ENCODE measurements around the gene PCSK9.

Gene PCSK9

DNA sequence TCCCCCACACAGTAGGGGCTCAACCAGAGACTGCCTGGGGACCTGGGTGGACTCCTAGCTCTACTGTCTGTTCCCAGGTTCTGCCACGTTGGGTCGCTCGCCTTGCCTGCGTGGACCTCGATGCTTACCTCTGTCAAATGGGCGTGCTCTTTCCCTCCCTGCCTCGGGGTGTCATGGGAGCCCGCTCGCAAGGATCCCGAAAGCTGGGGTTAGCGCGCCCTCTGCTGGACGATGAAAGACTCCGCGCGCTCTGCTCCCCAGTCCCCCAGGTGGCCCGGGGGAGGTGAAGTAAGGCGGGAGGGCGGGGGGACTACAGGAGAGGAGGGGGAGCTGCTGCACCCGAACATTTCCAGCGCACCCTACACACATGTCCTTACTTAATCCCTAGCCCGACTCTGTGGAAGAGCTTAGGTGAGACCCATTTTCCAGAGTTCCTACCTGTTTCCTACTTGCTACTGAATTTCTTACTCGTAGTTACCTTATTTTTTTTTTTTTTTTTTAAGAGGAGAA is 42.9 kb upstream of the PCSK9 start:
- no peak overlapping the region for H3K27ac ChIP-seq
- H3K36me3 ChIP-seq: no peaks in the 10 kb centered on the region
- no peak overlapping the region for H3K4me3 ChIP-seq
- H3K9me3 ChIP-seq (replicated peaks in 1 of 11): 0 out of 22 replicates have a peak, but pooled peaks cover 0 to 4% (median 0%) of the 10 kb centered on the region in 11 experiments
- no peak overlapping the region for H3K9ac ChIP-seq
- no peaks in the 10 kb centered on the region; a peak in 1 of 22 replicates for H4K20me1 ChIP-seq
- TF ChIP-seq Cebpa-rat (IDR thresholded peaks at IDR 0.05): no peak
- H3K27me3 ChIP-seq: peaks cover 31 to 47% (median 44%) of the 10 kb centered on the region in 11 experiments
- peak overlapping the region in 2 of 11 experiments; percentile 23 to 39; a peak in 1 of 22 replicates for H3K4me2 ChIP-seq
- H3K4me1 ChIP-seq: peaks cover 0 to 9% (median 0%) of the 10 kb centered on the region in 10 experiments; a peak in 7 of 20 replicates

DNA sequence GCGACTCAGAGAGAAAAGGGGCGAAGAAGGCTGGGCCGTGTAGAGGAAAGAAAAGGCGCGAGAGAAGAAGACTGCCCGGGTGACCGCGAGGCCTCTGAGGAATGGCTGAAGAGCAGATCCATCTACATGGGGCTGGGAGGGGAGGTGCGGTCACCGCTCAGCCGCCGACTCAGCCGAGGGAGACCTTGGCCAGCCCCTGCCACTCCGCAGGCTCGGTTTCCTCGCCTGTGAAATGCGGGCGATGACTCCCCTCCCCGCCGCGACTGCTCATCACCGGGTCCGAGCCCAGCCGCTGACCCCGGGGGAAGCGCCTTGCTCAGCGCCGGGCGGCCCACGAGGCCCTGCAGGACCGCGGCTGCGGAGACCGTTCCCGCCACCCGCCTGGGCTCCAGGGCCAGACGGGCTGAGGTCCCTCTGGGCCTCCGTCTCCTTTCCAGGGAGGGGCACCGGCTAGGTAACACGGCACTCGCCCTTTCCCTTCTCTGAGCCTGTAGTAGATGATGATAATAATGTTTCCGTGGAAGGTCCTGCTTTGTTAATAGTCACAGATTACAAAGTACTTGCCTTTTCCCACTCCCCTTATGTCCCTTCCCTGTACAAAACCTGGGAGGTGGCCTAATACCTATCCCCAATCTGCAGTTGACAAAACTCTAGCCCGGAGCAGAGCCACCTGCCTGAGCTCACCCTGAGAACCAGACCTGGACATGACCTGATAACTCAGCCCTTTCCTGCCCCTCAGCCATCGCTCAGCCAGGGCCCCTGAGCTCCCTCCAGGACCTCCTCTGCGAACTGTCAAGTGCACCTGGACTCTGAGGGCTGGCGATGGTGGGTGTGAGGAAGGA is 42.3 kb upstream of the PCSK9 start:
- Histone ChIP-seq H3K4me2 (no peak overlapping the region), H4K20me1 (no peaks in the 10 kb centered on the region; a peak in 1 of 22 replicates), H3K9ac (no peak overlapping the region), H3K27me3 (peaks cover 31 to 47% (median 44%) of the 10 kb centered on the region in 11 experiments), H3K4me1 (peaks cover 0 to 9% (median 0%) of the 10 kb centered on the region in 10 experiments; a peak in 7 of 20 replicates), H3K4me3 (no peak overlapping the region), H3K36me3 (no peaks in the 10 kb centered on the region), H3K27ac (no peak overlapping the region), H3K9me3 (replicated peaks in 1 of 11) (0 out of 22 replicates have a peak, but pooled peaks cover 0 to 4% (median 0%) of the 10 kb centered on the region in 11 experiments)
- no peak for TF ChIP-seq Cebpa-rat (IDR thresholded peaks at IDR 0.05)

DNA sequence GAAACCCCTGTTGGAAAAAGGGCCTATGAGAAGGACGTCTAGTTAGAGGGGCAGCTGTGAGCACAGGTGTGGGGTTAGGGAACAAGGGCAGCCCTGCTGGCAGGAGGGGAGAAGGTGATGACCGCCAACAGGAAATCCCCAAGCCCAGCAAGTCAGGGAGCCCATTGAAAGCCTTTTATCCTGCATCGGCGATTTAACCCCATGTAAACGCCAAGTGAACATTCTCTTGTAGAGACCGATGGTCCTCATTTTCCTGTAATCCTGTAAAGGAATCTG is 41.7 kb upstream of the PCSK9 start:
- TF ChIP-seq Cebpa-rat (IDR thresholded peaks at IDR 0.05): no peak
- 0 out of 22 replicates have a peak, but pooled peaks cover 0 to 4% (median 0%) of the 10 kb centered on the region in 11 experiments for H3K9me3 ChIP-seq (replicated peaks in 1 of 11)
- H3K27me3 ChIP-seq: peaks cover 31 to 47% (median 44%) of the 10 kb centered on the region in 11 experiments
- no peaks in the 10 kb centered on the region for H3K36me3 ChIP-seq
- no peak overlapping the region for H3K27ac ChIP-seq
- H3K4me1 ChIP-seq: peaks cover 0 to 9% (median 0%) of the 10 kb centered on the region in 10 experiments; a peak in 7 of 20 replicates
- no peak overlapping the region for H3K9ac ChIP-seq
- no peak overlapping the region for H3K4me3 ChIP-seq
- no peaks in the 10 kb centered on the region; a peak in 1 of 22 replicates for H4K20me1 ChIP-seq
- no peak overlapping the region for H3K4me2 ChIP-seq

DNA sequence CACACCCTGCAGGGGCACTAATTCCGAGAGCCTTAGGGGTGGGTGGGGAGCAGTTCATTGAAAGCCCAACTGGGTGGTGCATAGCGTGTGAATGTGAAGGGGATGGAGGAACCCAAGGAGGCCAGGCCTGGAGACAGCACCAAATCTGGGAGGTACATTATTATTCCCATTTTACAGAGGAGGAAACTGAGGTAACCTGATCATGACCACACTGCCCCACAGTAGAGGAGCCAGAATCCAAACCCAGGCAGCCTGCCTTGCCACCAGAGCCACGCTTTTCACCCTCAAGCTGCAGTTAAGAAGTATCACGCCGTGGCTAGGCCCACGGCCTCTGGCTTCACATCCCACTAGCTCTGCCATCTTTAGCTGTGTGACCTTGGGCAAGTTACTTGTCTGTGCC is 41.2 kb upstream of the PCSK9 start:
- Histone ChIP-seq H4K20me1 (no peaks in the 10 kb centered on the region; a peak in 1 of 22 replicates), H3K27me3 (peaks cover 31 to 47% (median 44%) of the 10 kb centered on the region in 11 experiments), H3K36me3 (no peaks in the 10 kb centered on the region), H3K4me2 (no peak overlapping the region), H3K4me3 (no peak overlapping the region), H3K9ac (no peak overlapping the region), H3K4me1 (peaks cover 0 to 9% (median 0%) of the 10 kb centered on the region in 10 experiments; a peak in 7 of 20 replicates), H3K27ac (no peak overlapping the region), H3K9me3 (replicated peaks in 1 of 11) (0 out of 22 replicates have a peak, but pooled peaks cover 0 to 4% (median 0%) of the 10 kb centered on the region in 11 experiments)
- no peak for TF ChIP-seq Cebpa-rat (IDR thresholded peaks at IDR 0.05)

DNA sequence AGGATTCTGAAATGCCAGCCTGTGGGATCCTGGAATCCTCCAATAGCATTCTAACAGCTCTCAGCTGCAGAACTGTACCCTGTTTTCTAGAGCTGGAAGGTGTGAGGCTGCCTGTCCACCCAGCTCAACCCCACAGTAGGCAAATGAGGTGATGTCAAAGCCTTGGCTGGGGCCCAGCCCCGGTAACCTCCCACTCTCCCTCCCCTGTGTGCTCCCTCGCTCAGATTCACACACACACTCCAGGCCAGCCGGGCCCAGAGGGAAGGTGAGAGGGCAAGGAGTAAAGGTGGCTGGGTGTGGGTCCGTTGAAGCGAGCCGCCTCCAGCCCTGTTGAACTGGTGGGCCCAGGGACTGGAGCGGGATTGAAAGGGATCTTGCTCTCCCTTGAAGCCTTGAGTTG is 40.7 kb upstream of the PCSK9 start, which contains the start of gene BSND:
Gene BSND, plus strand, starts transcription at position 257 of the 400 bp plus-strand sequence. CDS start 254 bp downstream, outside the sequence.
- no peak within 1 kb of the TSS for H3K27ac ChIP-seq
- TF ChIP-seq Cebpa-rat (IDR thresholded peaks at IDR 0.05): no peak
- no peaks in the 10 kb centered on the region for H3K36me3 ChIP-seq
- no peak within 1 kb of the TSS for H3K4me2 ChIP-seq
- no peaks in the 10 kb centered on the region; a peak in 1 of 22 replicates for H4K20me1 ChIP-seq
- H3K4me1 ChIP-seq: peaks cover 0 to 9% (median 0%) of the 10 kb centered on the region in 10 experiments; a peak in 7 of 20 replicates
- H3K9me3 ChIP-seq (replicated peaks in 1 of 11): 0 out of 22 replicates have a peak, but pooled peaks cover 0 to 4% (median 0%) of the 10 kb centered on the region in 11 experiments
- H3K4me3 ChIP-seq: no peak within 1 kb of the TSS
- H3K27me3 ChIP-seq: peaks cover 31 to 47% (median 44%) of the 10 kb centered on the region in 11 experiments
- no peak within 1 kb of the TSS for H3K9ac ChIP-seq

DNA sequence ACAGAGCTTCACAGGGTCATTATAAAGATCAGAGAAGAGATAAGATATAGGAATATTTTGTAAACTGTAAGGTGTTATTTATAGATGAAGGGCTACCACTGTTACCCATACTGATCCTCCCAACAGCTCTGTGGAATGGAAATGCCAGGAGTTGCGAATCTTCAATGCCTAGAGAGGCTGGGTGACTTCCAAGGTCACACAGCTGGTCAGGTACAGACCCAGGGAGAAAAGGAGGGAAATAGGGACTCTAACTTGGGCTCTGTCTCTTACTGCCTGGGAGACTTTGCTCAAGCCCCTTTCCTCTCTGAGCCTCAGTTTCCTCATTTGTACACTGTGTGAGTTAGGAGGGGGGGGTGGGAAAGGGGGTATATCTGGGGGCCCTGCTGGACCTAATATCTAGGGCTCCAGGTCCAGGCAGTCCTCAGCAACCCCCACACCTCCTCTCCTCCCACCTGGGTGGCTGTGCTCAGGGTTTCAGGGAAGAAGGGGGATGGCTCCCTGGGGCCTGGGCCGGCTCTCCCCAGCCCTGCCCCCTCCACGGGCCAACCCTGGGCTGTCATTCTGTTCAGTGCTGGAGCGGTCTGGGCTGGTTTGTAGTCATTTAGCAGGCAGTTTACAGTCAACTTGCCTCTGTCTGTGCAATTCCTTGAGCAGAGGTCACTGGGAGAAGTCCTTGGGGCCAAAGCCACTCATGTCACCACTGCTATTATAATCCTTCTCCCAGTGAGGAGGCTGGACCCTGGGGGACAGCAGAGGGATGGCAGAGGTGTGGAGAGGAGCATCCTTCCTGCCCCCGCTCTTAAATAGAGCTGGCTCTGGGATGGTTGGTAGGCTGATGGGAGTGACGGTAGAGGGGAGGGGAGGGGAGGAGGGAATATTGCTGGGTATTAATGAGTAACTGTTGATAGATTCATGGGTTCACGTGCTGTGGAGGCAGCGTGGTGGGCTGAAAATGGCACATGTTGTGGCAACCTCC is 39.0 kb upstream of the PCSK9 start:
- Histone ChIP-seq H3K9me3 (replicated peaks in 1 of 11) (0 out of 22 replicates have a peak, but pooled peaks cover 0 to 4% (median 0%) of the 10 kb centered on the region in 11 experiments), H4K20me1 (no peaks in the 10 kb centered on the region; a peak in 1 of 22 replicates), H3K27ac (no peak overlapping the region), H3K4me3 (no peak overlapping the region), H3K36me3 (no peaks in the 10 kb centered on the region), H3K4me2 (no peak overlapping the region), H3K4me1 (peaks cover 0 to 9% (median 0%) of the 10 kb centered on the region in 10 experiments; a peak in 7 of 20 replicates), H3K9ac (no peak overlapping the region), H3K27me3 (peaks cover 29 to 39% (median 35%) of the 10 kb centered on the region in 11 experiments)
- no peak for TF ChIP-seq Cebpa-rat (IDR thresholded peaks at IDR 0.05)

DNA sequence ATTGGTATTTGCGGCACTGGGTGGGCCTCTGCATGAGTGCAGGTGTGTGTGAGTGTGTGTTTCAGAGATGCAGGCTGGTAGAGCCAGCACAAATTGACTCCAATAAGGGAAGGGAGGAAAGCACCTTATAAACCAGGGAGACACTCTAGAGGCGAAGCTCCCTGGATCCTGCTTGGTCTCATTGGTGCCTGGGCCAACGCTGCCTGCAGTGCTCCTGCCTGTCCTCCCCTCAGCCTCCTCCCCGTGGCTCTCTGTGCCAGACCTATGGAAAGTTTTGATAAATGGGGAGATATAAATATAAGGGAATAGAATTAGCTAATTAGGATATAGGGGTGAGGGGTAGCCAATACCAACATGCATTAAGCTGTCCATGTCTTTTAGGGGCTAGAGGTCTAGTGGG is 38.0 kb upstream of the PCSK9 start:
- H3K36me3 ChIP-seq: no peaks in the 10 kb centered on the region
- H3K4me3 ChIP-seq: no peak overlapping the region
- no peak overlapping the region for H3K27ac ChIP-seq
- 0 out of 22 replicates have a peak, but pooled peaks cover 0 to under 1% (median 0%) of the 10 kb centered on the region in 11 experiments for H3K9me3 ChIP-seq (replicated peaks in 1 of 11)
- H3K27me3 ChIP-seq: peaks cover 20 to 29% (median 26%) of the 10 kb centered on the region in 11 experiments
- no peak overlapping the region for H3K4me2 ChIP-seq
- no peak for TF ChIP-seq Cebpa-rat (IDR thresholded peaks at IDR 0.05)
- H4K20me1 ChIP-seq: no peaks in the 10 kb centered on the region
- peaks cover 0 to 3% (median 0%) of the 10 kb centered on the region in 10 experiments; a peak in 1 of 20 replicates for H3K4me1 ChIP-seq
- H3K9ac ChIP-seq: no peak overlapping the region

DNA sequence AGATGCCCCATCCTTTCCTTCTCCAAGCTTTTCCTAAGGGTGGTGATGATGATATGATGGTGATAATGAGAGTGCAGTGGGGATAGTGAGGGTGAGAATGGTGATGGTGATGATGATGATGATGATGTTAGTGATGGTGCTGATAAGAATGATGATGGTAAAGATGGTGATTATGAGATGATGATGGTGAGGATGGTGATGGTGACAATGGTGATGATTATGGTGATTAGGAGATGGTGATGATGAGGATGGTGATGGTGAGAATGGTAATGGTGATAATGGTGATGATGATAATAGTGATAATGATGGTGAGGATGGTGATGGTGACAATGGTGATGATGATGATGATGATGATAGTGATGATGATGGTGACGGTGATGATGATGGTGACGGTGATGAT is 36.7 kb upstream of the PCSK9 start:
- Histone ChIP-seq H3K4me3 (no peak overlapping the region), H3K9me3 (replicated peaks in 1 of 11) (no peaks in the 10 kb centered on the region), H3K27me3 (peaks cover 6 to 16% (median 12%) of the 10 kb centered on the region in 11 experiments), H3K9ac (no peak overlapping the region), H3K36me3 (no peaks in the 10 kb centered on the region), H3K27ac (no peak overlapping the region), H3K4me2 (no peak overlapping the region), H3K4me1 (0 out of 20 replicates have a peak, but pooled peaks cover 0 to under 1% (median 0%) of the 10 kb centered on the region in 10 experiments), H4K20me1 (no peaks in the 10 kb centered on the region)
- no peak for TF ChIP-seq Cebpa-rat (IDR thresholded peaks at IDR 0.05)
